NCI-H82 treated with DMSO at 0.1 percent for 48 hours (cell line): ENCODE measurements around the gene TRIM14.
"Not testable (repeated sequence)": the region's sequence is repeated elsewhere in the genome, so short reads cannot be mapped to it uniquely, and the experiment has no call there.

Experiments
- DNase-seq: peaks from one replicate; lab custom pipeline; 2025; ENCODE audit not compliant: unreplicated experiment; lab: John Stamatoyannopoulos, UW

Gene TRIM14

GRCh38 chr9:98108531-98109031 lies 10.4 kb downstream of the TRIM14 start:
- DNase-seq: no peak

GRCh38 chr9:98107926-98108325 lies 11.1 kb downstream of the TRIM14 start:
- DNase-seq: no peak

GRCh38 chr9:98105006-98105405 lies 14.0 kb downstream of the TRIM14 start:
- DNase-seq: no peak

- DNase-seq: no peak
These were observed 14.6 kb downstream of the TRIM14 start for GRCh38 chr9:98104445-98104881.

GRCh38 chr9:98101868-98102273 lies 17.2 kb downstream of the TRIM14 start:
- no peak for DNase-seq

- DNase-seq: no peak
These were observed 17.6 kb downstream of the TRIM14 start for GRCh38 chr9:98101416-98101815.

- no peak for DNase-seq
These were observed 18.6 kb downstream of the TRIM14 start for GRCh38 chr9:98100456-98100855.

GRCh38 chr9:98099898-98100297 lies 19.1 kb downstream of the TRIM14 start:
- DNase-seq: no peak

GRCh38 chr9:98099346-98099745 lies 19.7 kb downstream of the TRIM14 start:
- no peak for DNase-seq

- no peak for DNase-seq
These were observed 21.2 kb downstream of the TRIM14 start for GRCh38 chr9:98097836-98098235.

GRCh38 chr9:98096091-98096490 lies 22.9 kb downstream of the TRIM14 start:
- DNase-seq: no peak

GRCh38 chr9:98095401-98095800 lies 23.6 kb downstream of the TRIM14 start:
- DNase-seq: no peak

GRCh38 chr9:98094851-98095250 lies 24.2 kb downstream of the TRIM14 start:
- DNase-seq: no peak

- DNase-seq: no peak
These were observed 24.7 kb downstream of the TRIM14 start for GRCh38 chr9:98094316-98094715.

GRCh38 chr9:98092613-98092931 lies 26.4 kb downstream of the TRIM14 start:
- no peak for DNase-seq

- DNase-seq: no peak
These were observed 27.0 kb downstream of the TRIM14 start for GRCh38 chr9:98091735-98092612.

GRCh38 chr9:98090674-98091073 lies 28.3 kb downstream of the TRIM14 start:
- not testable (repeated sequence) for DNase-seq

- DNase-seq: no peak
These were observed 31.3 kb downstream of the TRIM14 start for GRCh38 chr9:98087420-98088354.

GRCh38 chr9:98086461-98086860 lies 32.6 kb downstream of the TRIM14 start:
- no peak for DNase-seq

- no peak for DNase-seq
These were observed 33.1 kb downstream of the TRIM14 start for GRCh38 chr9:98085944-98086343.

GRCh38 chr9:98085058-98085457 lies 34.0 kb downstream of the TRIM14 start:
- DNase-seq: no peak

- DNase-seq: no peak
These were observed 34.6 kb downstream of the TRIM14 start for GRCh38 chr9:98084396-98084795.
